Measurements from ENCODE around the gene KRT7.
"Not testable (repeated sequence)": the region's sequence is repeated elsewhere in the genome, so short reads cannot be mapped to it uniquely, and the experiment has no call there.

KRT7 gene

GRCh38 chr12:52286857-52287785 is 54.1 kb downstream of the KRT7 start:
- not testable (repeated sequence) for H3K4me1 ChIP-seq (ENCODE audit: control insufficient read depth, insufficient read depth, low read length); H3K9ac ChIP-seq (ENCODE audit: low read length in 2 of 2); H3K4me3 ChIP-seq (ENCODE audit: low read length in 2 of 2); H3K27me3 ChIP-seq (ENCODE audit: control insufficient read depth in 1 of 2, insufficient read depth in 2 of 2, low read length in 2 of 2); H3K9me3 ChIP-seq (ENCODE audit: control insufficient read depth in 2 of 2, low read length in 2 of 2); H3K27ac ChIP-seq (ENCODE audit: low read length); H3K36me3 ChIP-seq (ENCODE audit: control insufficient read depth in 2 of 2, insufficient read depth in 2 of 2, low read length in 2 of 2)

GRCh38 chr12:52287816-52288805 is 55.1 kb downstream of the KRT7 start:
- not testable (repeated sequence) for H3K27me3 ChIP-seq (ENCODE audit: control insufficient read depth in 1 of 2, insufficient read depth in 2 of 2, low read length in 2 of 2); H3K9me3 ChIP-seq (ENCODE audit: control insufficient read depth in 2 of 2, low read length in 2 of 2); H3K27ac ChIP-seq (ENCODE audit: low read length); H3K36me3 ChIP-seq (ENCODE audit: control insufficient read depth in 2 of 2, insufficient read depth in 2 of 2, low read length in 2 of 2); H3K4me3 ChIP-seq (ENCODE audit: low read length in 2 of 2); H3K9ac ChIP-seq (ENCODE audit: low read length in 2 of 2); H3K4me1 ChIP-seq (ENCODE audit: control insufficient read depth, insufficient read depth, low read length)

GRCh38 chr12:52290483-52291134 is 57.6 kb downstream of the KRT7 start:
- H3K4me1 ChIP-seq (ENCODE audit: control insufficient read depth, insufficient read depth, low read length); H3K36me3 ChIP-seq (ENCODE audit: control insufficient read depth in 2 of 2, insufficient read depth in 2 of 2, low read length in 2 of 2); H3K27me3 ChIP-seq (ENCODE audit: control insufficient read depth in 1 of 2, insufficient read depth in 2 of 2, low read length in 2 of 2): not testable (repeated sequence)

GRCh38 chr12:52291267-52291935 is 58.4 kb downstream of the KRT7 start, which contains the start of gene KRT81:
Gene KRT81, minus strand, starts transcription at chr12:52291534. Its CDS starts 69 bp downstream, at chr12:52291465.
- H3K4me3 ChIP-seq (ENCODE audit: low read length in 2 of 2), result no peak within 1 kb of the TSS
- H3K9me3 ChIP-seq (ENCODE audit: control insufficient read depth in 2 of 2, low read length in 2 of 2), result no peaks in the 10 kb centered on the region
- H3K36me3 ChIP-seq (ENCODE audit: control insufficient read depth in 2 of 2, insufficient read depth in 2 of 2, low read length in 2 of 2), result no peaks in the 10 kb centered on the region
- H3K4me1 ChIP-seq (ENCODE audit: control insufficient read depth, insufficient read depth, low read length), result no peaks in the 10 kb centered on the region
- no peak within 1 kb of the TSS for H3K27ac ChIP-seq (ENCODE audit: low read length)
- no peak within 1 kb of the TSS for H3K9ac ChIP-seq (ENCODE audit: low read length in 2 of 2)
- H3K27me3 ChIP-seq (ENCODE audit: control insufficient read depth in 1 of 2, insufficient read depth in 2 of 2, low read length in 2 of 2), result no peaks in the 10 kb centered on the region

More at GRCh38 chr12:52290483-52291134, 57.6 kb downstream of the KRT7 start:
- H3K4me3 ChIP-seq (ENCODE audit: low read length in 2 of 2); H3K9ac ChIP-seq (ENCODE audit: low read length in 2 of 2); H3K9me3 ChIP-seq (ENCODE audit: control insufficient read depth in 2 of 2, low read length in 2 of 2); H3K27ac ChIP-seq (ENCODE audit: low read length): not testable (repeated sequence)

GRCh38 chr12:52293926-52294325 is 60.9 kb downstream of the KRT7 start:
- H3K9ac ChIP-seq (ENCODE audit: low read length in 2 of 2), result no peak overlapping the region
- no peaks in the 10 kb centered on the region for H3K27me3 ChIP-seq (ENCODE audit: control insufficient read depth in 1 of 2, insufficient read depth in 2 of 2, low read length in 2 of 2)
- H3K36me3 ChIP-seq (ENCODE audit: control insufficient read depth in 2 of 2, insufficient read depth in 2 of 2, low read length in 2 of 2), result no peaks in the 10 kb centered on the region
- H3K27ac ChIP-seq (ENCODE audit: low read length), result no peak overlapping the region
- H3K4me1 ChIP-seq (ENCODE audit: control insufficient read depth, insufficient read depth, low read length), result no peaks in the 10 kb centered on the region
- no peak overlapping the region for H3K4me3 ChIP-seq (ENCODE audit: low read length in 2 of 2)
- H3K9me3 ChIP-seq (ENCODE audit: control insufficient read depth in 2 of 2, low read length in 2 of 2), result no peaks in the 10 kb centered on the region

- H3K4me1 ChIP-seq (ENCODE audit: control insufficient read depth, insufficient read depth, low read length), result no peaks in the 10 kb centered on the region
- H3K4me3 ChIP-seq (ENCODE audit: low read length in 2 of 2), result no peak overlapping the region
- no peak overlapping the region for H3K9ac ChIP-seq (ENCODE audit: low read length in 2 of 2)
- no peaks in the 10 kb centered on the region for H3K36me3 ChIP-seq (ENCODE audit: control insufficient read depth in 2 of 2, insufficient read depth in 2 of 2, low read length in 2 of 2)
- H3K9me3 ChIP-seq (ENCODE audit: control insufficient read depth in 2 of 2, low read length in 2 of 2), result no peaks in the 10 kb centered on the region
- H3K27me3 ChIP-seq (ENCODE audit: control insufficient read depth in 1 of 2, insufficient read depth in 2 of 2, low read length in 2 of 2), result no peaks in the 10 kb centered on the region
- no peak overlapping the region for H3K27ac ChIP-seq (ENCODE audit: low read length)
Observed at GRCh38 chr12:52294803-52295202, 61.8 kb downstream of the KRT7 start.

GRCh38 chr12:52295663-52296062 is 62.6 kb downstream of the KRT7 start:
- Histone ChIP-seq H3K27ac (ENCODE audit: low read length) (no peak overlapping the region), H3K9ac (ENCODE audit: low read length in 2 of 2) (no peak overlapping the region), H3K4me3 (ENCODE audit: low read length in 2 of 2) (no peak overlapping the region), H3K27me3 (ENCODE audit: control insufficient read depth in 1 of 2, insufficient read depth in 2 of 2, low read length in 2 of 2) (no peaks in the 10 kb centered on the region), H3K9me3 (ENCODE audit: control insufficient read depth in 2 of 2, low read length in 2 of 2) (no peaks in the 10 kb centered on the region), H3K4me1 (ENCODE audit: control insufficient read depth, insufficient read depth, low read length) (no peaks in the 10 kb centered on the region), H3K36me3 (ENCODE audit: control insufficient read depth in 2 of 2, insufficient read depth in 2 of 2, low read length in 2 of 2) (no peaks in the 10 kb centered on the region)

GRCh38 chr12:52296572-52297215 is 63.7 kb downstream of the KRT7 start:
- no peaks in the 10 kb centered on the region for H3K9me3 ChIP-seq (ENCODE audit: control insufficient read depth in 2 of 2, low read length in 2 of 2)
- no peak overlapping the region for H3K27ac ChIP-seq (ENCODE audit: low read length)
- no peaks in the 10 kb centered on the region for H3K4me1 ChIP-seq (ENCODE audit: control insufficient read depth, insufficient read depth, low read length)
- no peaks in the 10 kb centered on the region for H3K27me3 ChIP-seq (ENCODE audit: control insufficient read depth in 1 of 2, insufficient read depth in 2 of 2, low read length in 2 of 2)
- H3K36me3 ChIP-seq (ENCODE audit: control insufficient read depth in 2 of 2, insufficient read depth in 2 of 2, low read length in 2 of 2), result no peaks in the 10 kb centered on the region
- H3K4me3 ChIP-seq (ENCODE audit: low read length in 2 of 2), result no peak overlapping the region
- H3K9ac ChIP-seq (ENCODE audit: low read length in 2 of 2), result no peak overlapping the region

Measured in stomach smooth muscle (tissue), 2 donors.